GM12878 (cell line): ENCODE data around the gene B4GALT4. TPM values are rescaled to one million over a fixed set of nuclear protein-coding genes. Genes with fewer than 3 reads are reported as not detected.

Source experiments
- ATAC-seq: fragments of 200-7000 bp; cut with Tn5 transposase; 3 replicates; pipeline ENCODE4 v1.9.1; 2020; ENCODE audit warnings: mild to moderate bottlenecking, moderate library complexity
- BruUV-seq: library from RNA; stranded (reverse); fragments of 400-500 nt; replicated peaks from 2 replicates; lab custom pipeline; 2021; lab: Mats Ljungman, UMichigan
- CTCF ChIA-PET: fragments of 300-600 bp; sonication (Branson Sonifier 250); formaldehyde crosslinking; extraction: SDS; loops from one replicate; lab custom pipeline; 2021; ENCODE audit warnings: inconsistent platforms; lab: Yijun Ruan, JAX
- POLR2A ChIA-PET: fragments of 350-600 bp; formaldehyde crosslinking; extraction: SDS; loops from one replicate; lab custom pipeline; 2021; ENCODE audit warnings: inconsistent platforms; lab: Charles Lee
- RAD21 ChIA-PET: fragments of 300-600 bp; sonication (Branson Sonifier 250); formaldehyde crosslinking; loops from one replicate; lab custom pipeline; 2023; ENCODE audit warnings: antibody characterized with exemption; ENCODE audit not compliant: unreplicated experiment; lab: Charles Lee
- SMC1A ChIA-PET: fragments of 300-600 bp; sonication (Branson Sonifier 250); formaldehyde crosslinking; loops from one replicate; lab custom pipeline; 2023; ENCODE audit not compliant: unreplicated experiment, uncharacterized antibody; lab: Charles Lee
- DNase-seq: peaks from one replicate; pipeline ENCODE4 v3.0.0-alpha.2; 2011; ENCODE audit warnings: low read depth, low spot score
- FAIRE-seq: peaks from 3 replicates; lab custom pipeline; 2011; peaks lifted over from hg19 to GRCh38; lab: Jason Lieb, UNC
- H2AFZ ChIP-seq: 2 replicates; pipeline ENCODE4 v1.6.0; 2011; ENCODE audit warnings: low read depth, low read length, control low read depth; ENCODE audit not compliant: control insufficient read depth
- H3K27ac ChIP-seq: 2 replicates; pipeline ENCODE4 v1.5.1; 2011; ENCODE audit warnings: control low read depth; ENCODE audit not compliant: control insufficient read depth, insufficient read depth
- H3K27me3 ChIP-seq, 2 experiments: replicated peaks in 1 of 2; 2 replicates each; pipeline versions ENCODE4 v1.6.0 to v1.6.1; 2011; ENCODE audit warnings: low read length in 1 of 2; ENCODE audit not compliant: control insufficient read depth in 2 of 2, insufficient read depth in 2 of 2
- H3K36me3 ChIP-seq, 2 experiments: 2 replicates each; pipeline ENCODE4 v1.5.1; 2011; ENCODE audit warnings: low read length in 1 of 2; ENCODE audit not compliant: control insufficient read depth in 2 of 2, insufficient read depth in 2 of 2
- H3K4me1 ChIP-seq: 2 replicates; pipeline ENCODE4 v1.6.1; 2011; ENCODE audit warnings: mild to moderate bottlenecking, low read length, moderate library complexity, mixed read lengths; ENCODE audit not compliant: control insufficient read depth, insufficient read depth
- H3K4me2 ChIP-seq: 2 replicates; pipeline ENCODE4 v1.6.0; 2011; ENCODE audit warnings: control low read depth; ENCODE audit not compliant: control insufficient read depth, insufficient read depth
- H3K4me3 ChIP-seq: fragments of 200-600 bp; sonication (generic); 2 replicates; pipeline ENCODE4 v1.5.1; 2016
- H3K79me2 ChIP-seq: 2 replicates; pipeline ENCODE4 v1.6.0; 2011; ENCODE audit warnings: low read length; ENCODE audit not compliant: control insufficient read depth, insufficient read depth
- H3K9ac ChIP-seq: 2 replicates; pipeline ENCODE4 v1.8.0; 2011; ENCODE audit warnings: low read length, control low read depth, mixed read lengths; ENCODE audit not compliant: control insufficient read depth, insufficient read depth
- H3K9me3 ChIP-seq: replicated peaks from 3 replicates; pipeline ENCODE4 v1.5.1; 2011; ENCODE audit warnings: mild to moderate bottlenecking, low read length; ENCODE audit not compliant: control insufficient read depth, insufficient read depth
- H4K20me1 ChIP-seq: 2 replicates; pipeline ENCODE4 v1.6.0; 2011; ENCODE audit not compliant: control insufficient read depth, insufficient read depth
- CHD4 ChIP-seq: fragments of 200-600 bp; sonication (generic); IDR thresholded peaks from 2 replicates; pipeline ENCODE4 v1.6.1; 2016; ENCODE audit warnings: mild to moderate bottlenecking
- CREB1 ChIP-seq: IDR thresholded peaks from 2 replicates; pipeline ENCODE4 v1.6.1; 2012; ENCODE audit warnings: low read depth, mild to moderate bottlenecking, inconsistent platforms
- EGR1 ChIP-seq, 2 experiments: IDR thresholded peaks; 1 replicate in 1 of 2; 2 replicates in 1 of 2; pipeline ENCODE4 v1.6.1; 2011 to 2012; ENCODE audit warnings: low read depth in 2 of 2, low read length in 2 of 2, borderline replicate concordance in 1 of 2, mild to moderate bottlenecking in 1 of 2, moderate library complexity in 1 of 2
- NFYA ChIP-seq: IDR thresholded peaks from 2 replicates; pipeline ENCODE4 v1.6.1; 2011; ENCODE audit warnings: low read depth, mild to moderate bottlenecking, low read length, improper control_type of control experiment, borderline replicate concordance
- RAD51 ChIP-seq: fragments of 450-650 bp; IDR thresholded peaks from 2 replicates; pipeline ENCODE4 v1.6.1; 2016; ENCODE audit warnings: moderate library complexity, mild to moderate bottlenecking, inconsistent platforms
- SUZ12 ChIP-seq: fragments of 200-600 bp; sonication (generic); IDR thresholded peaks from one replicate; pipeline ENCODE4 v1.6.1; 2018; ENCODE audit warnings: antibody characterized with exemption, mild to moderate bottlenecking; ENCODE audit not compliant: unreplicated experiment
- ZBED1 ChIP-seq: IDR thresholded peaks from 2 replicates; pipeline ENCODE4 v1.6.1; 2016; ENCODE audit warnings: borderline replicate concordance
- ZNF217 ChIP-seq: fragments of 450-650 bp; IDR thresholded peaks from 2 replicates; pipeline ENCODE4 v1.6.1; 2017; ENCODE audit warnings: antibody characterized with exemption, mild to moderate bottlenecking
- WGBS: methylation state at CpG from one replicate; pipeline ENCODE4 v1.1.6; 2016; ENCODE audit warnings: low lambda C conversion rate; ENCODE audit not compliant: insufficient replicate concordance, insufficient coverage; ENCODE audit errors: missing lambda C conversion rate; 5-methylcytosine and 5-hydroxymethylcytosine counted together
- in situ Hi-C: fragments of 300-500 bp; cut with MboI; formaldehyde crosslinking; loops from 9 replicates; pipeline ENCODE4 v1.14.3; 2018; ENCODE audit warnings: mixed read lengths
- intact Hi-C: fragments of 100-400 bp; cut with micrococcal nuclease; formaldehyde crosslinking; loops from one replicate; pipeline ENCODE4 v1.14.2; 2022; ENCODE audit not compliant: unreplicated experiment
- polyA plus RNA-seq, 11 experiments: library from polyadenylated mRNA; depleted of rRNA in 4 of 11; unstranded in 6 of 11; stranded (reverse) in 5 of 11; fragments of >200 nt; fragmentation: Nextera tagmentation in 4 of 11; fragmentation: Illumina TruSeq in 1 of 11; extraction: Ambion mirVana in 4 of 11; extraction: Trizol in 1 of 11; gene quantifications; 1 replicate in 1 of 11; 2 replicates in 10 of 11; pipeline versions ENCODE4 v1.2.1 to v1.2.3, GENCODE V29; 2011 to 2016; ENCODE audit warnings: inconsistent platforms in 2 of 11, missing spikeins in 2 of 11, low read depth in 1 of 11
- total RNA-seq, 4 experiments: library from RNA; depleted of rRNA in 3 of 4; stranded (reverse); fragments of >200 nt in 3 of 4; fragmentation: Illumina TruSeq in 1 of 4; extraction: Trizol in 1 of 4; gene quantifications; 2 replicates each; pipeline versions ENCODE4 v1.2.1 to v1.2.3, GENCODE V29; 2013 to 2021
- TF ChIP-seq, protein P1 (sequence below): IDR thresholded peaks from 2 replicates; pipeline ENCODE4 v1.6.1; 2011; ENCODE audit warnings: borderline replicate concordance, low read depth, mild to moderate bottlenecking, moderate library complexity, low read length; ENCODE audit not compliant: insufficient read depth, poor library complexity, severe bottlenecking
- TF ChIP-seq, protein P2 (sequence below): fragments of 450-650 bp; IDR thresholded peaks from 2 replicates; pipeline ENCODE4 v1.6.1; 2016; ENCODE audit warnings: mild to moderate bottlenecking, moderate library complexity, borderline replicate concordance
- TF ChIP-seq, protein P3 (sequence below): fragments of 450-650 bp; IDR thresholded peaks from 2 replicates; pipeline ENCODE4 v1.6.1; 2017; ENCODE audit warnings: mild to moderate bottlenecking, moderate library complexity
- TF ChIP-seq, protein P4 (sequence below): fragments of 450-650 bp; IDR thresholded peaks from 2 replicates; pipeline ENCODE4 v1.6.1; 2017; ENCODE audit warnings: mild to moderate bottlenecking

Gene B4GALT4
- total and polyA plus RNA-seq, 10 of the 15 experiments (the other 5 are each of a cell fraction or from before 2014, with no cell fraction given), result 8.8 to 16.7 (median 13.1) TPM

DNA sequence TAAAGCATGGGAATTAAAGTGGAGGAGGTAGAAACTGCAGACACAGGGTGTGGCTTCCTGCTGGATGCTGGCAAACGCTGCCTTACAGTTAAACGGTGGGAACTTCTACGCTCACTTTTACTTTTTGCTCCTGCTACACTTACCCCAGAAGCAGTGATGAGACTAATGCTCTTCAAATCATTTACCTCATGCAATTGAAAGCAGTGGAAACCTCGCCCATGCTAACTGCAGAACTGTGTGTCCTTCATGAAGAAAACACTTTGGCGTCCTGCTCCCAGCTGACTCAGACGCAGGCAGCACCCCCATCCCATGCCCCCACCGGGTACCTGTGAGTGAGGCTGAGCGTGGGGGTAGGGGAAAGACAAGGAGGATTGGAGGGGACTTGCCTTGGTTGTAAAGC, 35.5 kb downstream of the B4GALT4 start:
- Histone ChIP-seq H3K36me3 (peaks cover 0 to 2% of the 10 kb centered on the region in 2 experiments; a peak in 2 of 4 replicates), H2AFZ (no peak overlapping the region), H3K9ac (no peak overlapping the region), H3K27me3 (no peaks in the 10 kb centered on the region), H4K20me1 (no peaks in the 10 kb centered on the region), H3K4me3 (no peak overlapping the region), H3K4me2 (no peak overlapping the region), H3K27ac (no peak overlapping the region), H3K4me1 (peaks cover 13% of the 10 kb centered on the region; the same call in 1 of the 2 replicates), H3K79me2 (no peaks in the 10 kb centered on the region), H3K9me3 (no peaks in the 10 kb centered on the region)
- CTCF ChIA-PET, result no interaction called here
- DNase-seq, result no peak
- intact Hi-C loops, result no loop called here
- RAD21 ChIA-PET, result no interaction called here
- in situ Hi-C loops, result no loop called here
- POLR2A ChIA-PET, result no interaction called here
- no peak for FAIRE-seq
- no TSS peak for BruUV-seq
- SMC1A ChIA-PET, result no interaction called here
- no peak for ATAC-seq
- WGBS, result 68% methylated on average over 8 of the region's 8 CpGs
- TF ChIP-seq NFYA (no peak), CREB1 (no peak), SUZ12 (no peak), ZBED1 (no peak), CHD4 (no peak), RAD51 (no peak), EGR1 (IDR thresholded peaks at IDR 0.05; ENCODE audit: borderline replicate concordance in 1 of 2, low read depth in 2 of 2, low read length in 2 of 2) (no peak), ZNF217 (no peak)
- TF ChIP-seq, protein P1, sequence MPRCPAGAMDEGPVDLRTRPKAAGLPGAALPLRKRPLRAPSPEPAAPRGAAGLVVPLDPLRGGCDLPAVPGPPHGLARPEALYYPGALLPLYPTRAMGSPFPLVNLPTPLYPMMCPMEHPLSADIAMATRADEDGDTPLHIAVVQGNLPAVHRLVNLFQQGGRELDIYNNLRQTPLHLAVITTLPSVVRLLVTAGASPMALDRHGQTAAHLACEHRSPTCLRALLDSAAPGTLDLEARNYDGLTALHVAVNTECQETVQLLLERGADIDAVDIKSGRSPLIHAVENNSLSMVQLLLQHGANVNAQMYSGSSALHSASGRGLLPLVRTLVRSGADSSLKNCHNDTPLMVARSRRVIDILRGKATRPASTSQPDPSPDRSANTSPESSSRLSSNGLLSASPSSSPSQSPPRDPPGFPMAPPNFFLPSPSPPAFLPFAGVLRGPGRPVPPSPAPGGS, result no peak
- TF ChIP-seq, protein P2, sequence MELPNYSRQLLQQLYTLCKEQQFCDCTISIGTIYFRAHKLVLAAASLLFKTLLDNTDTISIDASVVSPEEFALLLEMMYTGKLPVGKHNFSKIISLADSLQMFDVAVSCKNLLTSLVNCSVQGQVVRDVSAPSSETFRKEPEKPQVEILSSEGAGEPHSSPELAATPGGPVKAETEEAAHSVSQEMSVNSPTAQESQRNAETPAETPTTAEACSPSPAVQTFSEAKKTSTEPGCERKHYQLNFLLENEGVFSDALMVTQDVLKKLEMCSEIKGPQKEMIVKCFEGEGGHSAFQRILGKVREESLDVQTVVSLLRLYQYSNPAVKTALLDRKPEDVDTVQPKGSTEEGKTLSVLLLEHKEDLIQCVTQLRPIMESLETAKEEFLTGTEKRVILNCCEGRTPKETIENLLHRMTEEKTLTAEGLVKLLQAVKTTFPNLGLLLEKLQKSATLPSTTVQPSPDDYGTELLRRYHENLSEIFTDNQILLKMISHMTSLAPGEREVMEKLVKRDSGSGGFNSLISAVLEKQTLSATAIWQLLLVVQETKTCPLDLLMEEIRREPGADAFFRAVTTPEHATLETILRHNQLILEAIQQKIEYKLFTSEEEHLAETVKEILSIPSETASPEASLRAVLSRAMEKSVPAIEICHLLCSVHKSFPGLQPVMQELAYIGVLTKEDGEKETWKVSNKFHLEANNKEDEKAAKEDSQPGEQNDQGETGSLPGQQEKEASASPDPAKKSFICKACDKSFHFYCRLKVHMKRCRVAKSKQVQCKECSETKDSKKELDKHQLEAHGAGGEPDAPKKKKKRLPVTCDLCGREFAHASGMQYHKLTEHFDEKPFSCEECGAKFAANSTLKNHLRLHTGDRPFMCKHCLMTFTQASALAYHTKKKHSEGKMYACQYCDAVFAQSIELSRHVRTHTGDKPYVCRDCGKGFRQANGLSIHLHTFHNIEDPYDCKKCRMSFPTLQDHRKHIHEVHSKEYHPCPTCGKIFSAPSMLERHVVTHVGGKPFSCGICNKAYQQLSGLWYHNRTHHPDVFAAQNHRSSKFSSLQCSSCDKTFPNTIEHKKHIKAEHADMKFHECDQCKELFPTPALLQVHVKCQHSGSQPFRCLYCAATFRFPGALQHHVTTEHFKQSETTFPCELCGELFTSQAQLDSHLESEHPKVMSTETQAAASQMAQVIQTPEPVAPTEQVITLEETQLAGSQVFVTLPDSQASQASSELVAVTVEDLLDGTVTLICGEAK, result no peak
- TF ChIP-seq, protein P3, sequence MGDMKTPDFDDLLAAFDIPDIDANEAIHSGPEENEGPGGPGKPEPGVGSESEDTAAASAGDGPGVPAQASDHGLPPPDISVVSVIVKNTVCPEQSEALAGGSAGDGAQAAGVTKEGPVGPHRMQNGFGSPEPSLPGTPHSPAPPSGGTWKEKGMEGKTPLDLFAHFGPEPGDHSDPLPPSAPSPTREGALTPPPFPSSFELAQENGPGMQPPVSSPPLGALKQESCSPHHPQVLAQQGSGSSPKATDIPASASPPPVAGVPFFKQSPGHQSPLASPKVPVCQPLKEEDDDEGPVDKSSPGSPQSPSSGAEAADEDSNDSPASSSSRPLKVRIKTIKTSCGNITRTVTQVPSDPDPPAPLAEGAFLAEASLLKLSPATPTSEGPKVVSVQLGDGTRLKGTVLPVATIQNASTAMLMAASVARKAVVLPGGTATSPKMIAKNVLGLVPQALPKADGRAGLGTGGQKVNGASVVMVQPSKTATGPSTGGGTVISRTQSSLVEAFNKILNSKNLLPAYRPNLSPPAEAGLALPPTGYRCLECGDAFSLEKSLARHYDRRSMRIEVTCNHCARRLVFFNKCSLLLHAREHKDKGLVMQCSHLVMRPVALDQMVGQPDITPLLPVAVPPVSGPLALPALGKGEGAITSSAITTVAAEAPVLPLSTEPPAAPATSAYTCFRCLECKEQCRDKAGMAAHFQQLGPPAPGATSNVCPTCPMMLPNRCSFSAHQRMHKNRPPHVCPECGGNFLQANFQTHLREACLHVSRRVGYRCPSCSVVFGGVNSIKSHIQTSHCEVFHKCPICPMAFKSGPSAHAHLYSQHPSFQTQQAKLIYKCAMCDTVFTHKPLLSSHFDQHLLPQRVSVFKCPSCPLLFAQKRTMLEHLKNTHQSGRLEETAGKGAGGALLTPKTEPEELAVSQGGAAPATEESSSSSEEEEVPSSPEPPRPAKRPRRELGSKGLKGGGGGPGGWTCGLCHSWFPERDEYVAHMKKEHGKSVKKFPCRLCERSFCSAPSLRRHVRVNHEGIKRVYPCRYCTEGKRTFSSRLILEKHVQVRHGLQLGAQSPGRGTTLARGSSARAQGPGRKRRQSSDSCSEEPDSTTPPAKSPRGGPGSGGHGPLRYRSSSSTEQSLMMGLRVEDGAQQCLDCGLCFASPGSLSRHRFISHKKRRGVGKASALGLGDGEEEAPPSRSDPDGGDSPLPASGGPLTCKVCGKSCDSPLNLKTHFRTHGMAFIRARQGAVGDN, result no peak
- TF ChIP-seq, protein P4, sequence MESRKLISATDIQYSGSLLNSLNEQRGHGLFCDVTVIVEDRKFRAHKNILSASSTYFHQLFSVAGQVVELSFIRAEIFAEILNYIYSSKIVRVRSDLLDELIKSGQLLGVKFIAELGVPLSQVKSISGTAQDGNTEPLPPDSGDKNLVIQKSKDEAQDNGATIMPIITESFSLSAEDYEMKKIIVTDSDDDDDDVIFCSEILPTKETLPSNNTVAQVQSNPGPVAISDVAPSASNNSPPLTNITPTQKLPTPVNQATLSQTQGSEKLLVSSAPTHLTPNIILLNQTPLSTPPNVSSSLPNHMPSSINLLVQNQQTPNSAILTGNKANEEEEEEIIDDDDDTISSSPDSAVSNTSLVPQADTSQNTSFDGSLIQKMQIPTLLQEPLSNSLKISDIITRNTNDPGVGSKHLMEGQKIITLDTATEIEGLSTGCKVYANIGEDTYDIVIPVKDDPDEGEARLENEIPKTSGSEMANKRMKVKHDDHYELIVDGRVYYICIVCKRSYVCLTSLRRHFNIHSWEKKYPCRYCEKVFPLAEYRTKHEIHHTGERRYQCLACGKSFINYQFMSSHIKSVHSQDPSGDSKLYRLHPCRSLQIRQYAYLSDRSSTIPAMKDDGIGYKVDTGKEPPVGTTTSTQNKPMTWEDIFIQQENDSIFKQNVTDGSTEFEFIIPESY, result no peak
